Liver (tissue), 9 donors: ENCODE data around the gene MARCHF3. TPM values are rescaled to one million over a fixed set of nuclear protein-coding genes. Genes with fewer than 3 reads are reported as not detected.

Source experiments
- DNase-seq: peaks from one replicate; pipeline ENCODE4 v3.0.0-alpha.2; 2017; ENCODE audit warnings: low spot score
- H3K27ac ChIP-seq, 2 donors: one replicate each; pipeline ENCODE4 v1.7.0; 2013; ENCODE audit warnings: inconsistent platforms in 2 of 2, low read length in 2 of 2, control low read depth in 1 of 2, low read depth in 1 of 2, mild to moderate bottlenecking in 1 of 2
- H3K27me3 ChIP-seq, 4 donors: one replicate each; pipeline versions ENCODE4 v1.6.1 to v1.7.0; 2013; ENCODE audit warnings: low read length in 3 of 4, inconsistent platforms in 1 of 4, mild to moderate bottlenecking in 1 of 4, moderate library complexity in 1 of 4; ENCODE audit not compliant: control insufficient read depth in 4 of 4, insufficient read depth in 4 of 4
- H3K36me3 ChIP-seq, 4 donors: one replicate each; pipeline versions ENCODE4 v1.6.1 to v1.7.0; 2013; ENCODE audit warnings: low read length in 3 of 4, mild to moderate bottlenecking in 3 of 4, low read depth in 1 of 4, moderate library complexity in 1 of 4; ENCODE audit not compliant: control insufficient read depth in 4 of 4, insufficient read depth in 3 of 4
- H3K4me1 ChIP-seq, 4 donors: one replicate each; pipeline versions ENCODE4 v1.6.1 to v1.7.0; 2013; ENCODE audit warnings: low read length in 3 of 4, mild to moderate bottlenecking in 3 of 4, moderate library complexity in 1 of 4; ENCODE audit not compliant: control insufficient read depth in 4 of 4, insufficient read depth in 4 of 4
- H3K4me3 ChIP-seq, 3 donors: one replicate each; pipeline versions ENCODE4 v1.6.1 to v1.7.0; 2013; ENCODE audit warnings: low read length in 3 of 3, control low read depth in 1 of 3, low read depth in 1 of 3, mild to moderate bottlenecking in 1 of 3
- H3K9ac ChIP-seq, 2 donors: one replicate each; pipeline ENCODE4 v1.7.0; 2013; ENCODE audit warnings: low read length in 2 of 2, mild to moderate bottlenecking in 2 of 2, moderate library complexity in 2 of 2, control low read depth in 1 of 2, low read depth in 1 of 2
- H3K9me3 ChIP-seq, 4 donors: one replicate each; pipeline versions ENCODE4 v1.6.1 to v1.7.0; 2013; ENCODE audit warnings: low read length in 3 of 4; ENCODE audit not compliant: control insufficient read depth in 4 of 4
- CTCF ChIP-seq: fragments of 150-350 bp; IDR thresholded peaks from 2 replicates; pipeline ENCODE4 v1.5.1; 2017; ENCODE audit warnings: improper control_type of control experiment, low read depth, low read length; ENCODE audit not compliant: missing input control
- EGR1 ChIP-seq, 2 donors: IDR thresholded peaks; 2 replicates each; pipeline ENCODE4 v1.6.1; 2016 to 2018; ENCODE audit warnings: antibody characterized with exemption in 2 of 2, low read depth in 2 of 2
- FOXA1 ChIP-seq: IDR thresholded peaks from 2 replicates; pipeline ENCODE4 v1.6.1; 2016; ENCODE audit warnings: antibody characterized with exemption
- GABPA ChIP-seq, 2 donors: IDR thresholded peaks in 1 of 2; conservative IDR thresholded peaks in 1 of 2; 2 replicates each; pipeline ENCODE4 v1.6.1; 2016; ENCODE audit warnings: antibody characterized with exemption in 2 of 2, mild to moderate bottlenecking in 1 of 2, moderate library complexity in 1 of 2
- HNF4A ChIP-seq, 2 donors: conservative IDR thresholded peaks; 2 replicates each; pipeline ENCODE4 v1.6.1; 2016; ENCODE audit warnings: antibody characterized with exemption in 2 of 2, mild to moderate bottlenecking in 2 of 2
- JUND ChIP-seq, 2 donors: IDR thresholded peaks; 2 replicates each; pipeline ENCODE4 v1.6.1; 2016; ENCODE audit warnings: antibody characterized with exemption in 2 of 2
- MAX ChIP-seq: IDR thresholded peaks from 2 replicates; pipeline ENCODE4 v1.6.1; 2016; ENCODE audit warnings: antibody characterized with exemption
- NR2F2 ChIP-seq: IDR thresholded peaks from 2 replicates; pipeline ENCODE4 v1.6.1; 2016; ENCODE audit warnings: antibody characterized with exemption
- RAD21 ChIP-seq, 2 donors: IDR thresholded peaks; 2 replicates each; pipeline ENCODE4 v1.6.1; 2016; ENCODE audit warnings: antibody characterized with exemption in 2 of 2, mild to moderate bottlenecking in 2 of 2
- REST ChIP-seq: IDR thresholded peaks from 2 replicates; pipeline ENCODE4 v1.6.1; 2016; ENCODE audit warnings: antibody characterized with exemption, mild to moderate bottlenecking
- RXRA ChIP-seq, 2 donors: IDR thresholded peaks; 2 replicates each; pipeline ENCODE4 v1.6.1; 2017 to 2018; ENCODE audit warnings: antibody characterized with exemption in 2 of 2, mild to moderate bottlenecking in 1 of 2
- SP1 ChIP-seq: IDR thresholded peaks from 2 replicates; pipeline ENCODE4 v1.6.1; 2018; ENCODE audit warnings: antibody characterized with exemption, mild to moderate bottlenecking
- YY1 ChIP-seq: IDR thresholded peaks from 2 replicates; pipeline ENCODE4 v1.6.1; 2016; ENCODE audit warnings: antibody characterized with exemption, mild to moderate bottlenecking
- WGBS: extraction: QIAGEN DNeasy Blood & Tissue Kit; methylation state at CpG from one replicate; pipeline ENCODE4 v1.1.7; 2013; 5-methylcytosine and 5-hydroxymethylcytosine counted together
- polyA plus RNA-seq, 2 donors: library from polyadenylated mRNA; stranded (reverse) in 1 of 2; unstranded in 1 of 2; fragments of 200-250 nt in 1 of 2; fragments of >200 nt in 1 of 2; fragmentation: Nextera tagmentation in 1 of 2; extraction: Ambion mirVana in 1 of 2; gene quantifications; one replicate each; pipeline versions ENCODE4 v1.2.1 to v1.2.3, GENCODE V29; 2013 to 2015
- total RNA-seq, 2 donors: library from RNA; depleted of rRNA; stranded (reverse); fragments of >200 nt; gene quantifications; one replicate each; pipeline ENCODE4 v1.2.3, GENCODE V29; 2014
- donor health status: healthy.
- donor health status: healthy.
- donor health status: healthy.
- donor health status: healthy.
- donor health status: healthy.

MARCHF3 gene
- total and polyA plus RNA-seq, 4 donors, result 0.93 to 51.0 (median 1.4) TPM

- Histone ChIP-seq H3K9ac (no peak overlapping the region), H3K9me3 (no peaks in the 10 kb centered on the region), H3K4me3 (no peak overlapping the region), H3K4me1 (no peaks in the 10 kb centered on the region), H3K27ac (no peak overlapping the region), H3K36me3 (peaks cover 0 to 4% (median 2%) of the 10 kb centered on the region in 4 donors), H3K27me3 (no peaks in the 10 kb centered on the region)
- no peak for DNase-seq
- 88% methylated on average over 3 of the region's 3 CpGs for WGBS
- TF ChIP-seq GABPA (IDR thresholded peaks at IDR 0.05 in 1 of 2, conservative IDR thresholded peaks at IDR 0.05 in 1 of 2) (no peak), RAD21 (IDR thresholded peaks at IDR 0.05) (no peak), YY1 (no peak), CTCF (no peak), MAX (no peak), FOXA1 (no peak)
Measured at GRCh38 chr5:127053049-127053448, 22.7 kb upstream of the MARCHF3 start.

- Histone ChIP-seq H3K9me3 (no peaks in the 10 kb centered on the region), H3K27me3 (no peaks in the 10 kb centered on the region), H3K27ac (no peak overlapping the region), H3K36me3 (peaks cover 0 to 4% (median under 1%) of the 10 kb centered on the region in 4 donors), H3K4me1 (no peaks in the 10 kb centered on the region), H3K9ac (no peak overlapping the region), H3K4me3 (no peak overlapping the region)
- DNase-seq, result no peak
- TF ChIP-seq NR2F2, result no peak
- no peak for TF ChIP-seq REST
- no peak for TF ChIP-seq MAX
- TF ChIP-seq HNF4A (conservative IDR thresholded peaks at IDR 0.05), result no peak
- WGBS, result 95% methylated on average over 1 of the region's 1 CpG
Measured at GRCh38 chr5:127051591-127051990, 21.2 kb upstream of the MARCHF3 start.

- 91% methylated on average over 4 of the region's 4 CpGs for WGBS
- H3K4me3 ChIP-seq, result no peak overlapping the region
- peaks cover 0 to 2% (median 0%) of the 10 kb centered on the region in 4 donors for H3K36me3 ChIP-seq
- H3K9me3 ChIP-seq, result no peaks in the 10 kb centered on the region
- no peak for DNase-seq
- H3K27me3 ChIP-seq, result no peaks in the 10 kb centered on the region
- no peak overlapping the region for H3K9ac ChIP-seq
- H3K4me1 ChIP-seq, result no peaks in the 10 kb centered on the region
- H3K27ac ChIP-seq, result no peak overlapping the region
- TF ChIP-seq RXRA (IDR thresholded peaks at IDR 0.05) (no peak), REST (no peak), YY1 (no peak), EGR1 (IDR thresholded peaks at IDR 0.05; ENCODE audit: low read depth in 2 of 2) (no peak), NR2F2 (no peak), MAX (no peak), SP1 (no peak), RAD21 (IDR thresholded peaks at IDR 0.05) (no peak), JUND (IDR thresholded peaks at IDR 0.05) (no peak), GABPA (IDR thresholded peaks at IDR 0.05 in 1 of 2, conservative IDR thresholded peaks at IDR 0.05 in 1 of 2) (no peak), CTCF (no peak)
Measured at GRCh38 chr5:127046343-127047072, 16.1 kb upstream of the MARCHF3 start.
